BJ (cell line): Measurements from ENCODE around the gene MBD5. TPM values are rescaled to one million over a fixed set of nuclear protein-coding genes. Genes with fewer than 3 reads are reported as not detected.

Experiments used
- CTCF ChIA-PET: fragments of 350-600 bp; formaldehyde crosslinking; extraction: SDS; loops from one replicate; lab custom pipeline; 2021; ENCODE audit warnings: antibody characterized with exemption, inconsistent platforms; lab: Yijun Ruan, JAX
- POLR2A ChIA-PET: fragments of 300-600 bp; sonication (Branson Sonifier 250); formaldehyde crosslinking; extraction: SDS; loops from one replicate; lab custom pipeline; 2021; ENCODE audit warnings: antibody characterized with exemption; lab: Charles Lee
- DNase-seq: peaks from one replicate; pipeline ENCODE4 v3.0.0-alpha.2; 2011; ENCODE audit warnings: low read depth
- H3K27me3 ChIP-seq: 2 replicates; pipeline ENCODE4 v1.6.0; 2011; ENCODE audit warnings: low read length; ENCODE audit not compliant: control insufficient read depth, insufficient read depth
- H3K36me3 ChIP-seq: 2 replicates; pipeline ENCODE4 v1.5.1; 2011; ENCODE audit warnings: low read length; ENCODE audit not compliant: control insufficient read depth, insufficient read depth
- H3K4me3 ChIP-seq: 2 replicates; pipeline ENCODE4 v1.5.1; 2011; ENCODE audit warnings: low read depth, mild to moderate bottlenecking, control low read depth, low read length
- polyA plus RNA-seq: library from polyadenylated mRNA; depleted of rRNA; stranded (reverse); fragments of >200 nt; gene quantifications from 2 replicates; pipeline ENCODE4 v1.2.3, GENCODE V29; 2011
- TF ChIP-seq, protein P1 (sequence below): IDR thresholded peaks from 2 replicates; pipeline ENCODE4 v1.5.1; 2011; ENCODE audit warnings: low read depth, mild to moderate bottlenecking, control low read depth, inconsistent platforms, low read length, moderate library complexity; ENCODE audit not compliant: insufficient read depth

MBD5 gene
- polyA plus RNA-seq, 1 experiment: 20.4 TPM

DNA sequence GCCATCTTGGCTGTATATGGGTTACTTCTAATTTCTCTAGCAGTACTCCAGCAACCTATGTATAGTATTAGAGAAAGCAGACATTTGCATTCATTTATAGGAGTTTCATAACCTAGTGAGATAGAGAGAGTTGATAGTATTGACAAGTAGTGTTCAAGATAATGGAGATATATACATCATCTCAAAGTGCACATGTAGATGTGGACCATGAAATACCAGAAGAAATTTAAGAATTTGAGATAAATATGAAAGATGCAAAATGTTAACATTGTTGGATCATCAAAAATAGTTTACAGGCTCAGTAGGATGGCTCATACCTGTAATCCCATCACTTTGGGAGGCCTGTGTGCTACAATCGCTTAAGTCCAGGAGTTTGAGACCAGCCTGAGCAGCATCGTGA is 243.0 kb downstream of the MBD5 start:
- TF ChIP-seq, protein P1, sequence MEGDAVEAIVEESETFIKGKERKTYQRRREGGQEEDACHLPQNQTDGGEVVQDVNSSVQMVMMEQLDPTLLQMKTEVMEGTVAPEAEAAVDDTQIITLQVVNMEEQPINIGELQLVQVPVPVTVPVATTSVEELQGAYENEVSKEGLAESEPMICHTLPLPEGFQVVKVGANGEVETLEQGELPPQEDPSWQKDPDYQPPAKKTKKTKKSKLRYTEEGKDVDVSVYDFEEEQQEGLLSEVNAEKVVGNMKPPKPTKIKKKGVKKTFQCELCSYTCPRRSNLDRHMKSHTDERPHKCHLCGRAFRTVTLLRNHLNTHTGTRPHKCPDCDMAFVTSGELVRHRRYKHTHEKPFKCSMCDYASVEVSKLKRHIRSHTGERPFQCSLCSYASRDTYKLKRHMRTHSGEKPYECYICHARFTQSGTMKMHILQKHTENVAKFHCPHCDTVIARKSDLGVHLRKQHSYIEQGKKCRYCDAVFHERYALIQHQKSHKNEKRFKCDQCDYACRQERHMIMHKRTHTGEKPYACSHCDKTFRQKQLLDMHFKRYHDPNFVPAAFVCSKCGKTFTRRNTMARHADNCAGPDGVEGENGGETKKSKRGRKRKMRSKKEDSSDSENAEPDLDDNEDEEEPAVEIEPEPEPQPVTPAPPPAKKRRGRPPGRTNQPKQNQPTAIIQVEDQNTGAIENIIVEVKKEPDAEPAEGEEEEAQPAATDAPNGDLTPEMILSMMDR: no peak
- Histone ChIP-seq H3K36me3 (no peaks in the 10 kb centered on the region), H3K27me3 (no peaks in the 10 kb centered on the region), H3K4me3 (no peak overlapping the region)
- DNase-seq: no peak
- POLR2A ChIA-PET: no interaction called here
- CTCF ChIA-PET: no interaction called here

DNA sequence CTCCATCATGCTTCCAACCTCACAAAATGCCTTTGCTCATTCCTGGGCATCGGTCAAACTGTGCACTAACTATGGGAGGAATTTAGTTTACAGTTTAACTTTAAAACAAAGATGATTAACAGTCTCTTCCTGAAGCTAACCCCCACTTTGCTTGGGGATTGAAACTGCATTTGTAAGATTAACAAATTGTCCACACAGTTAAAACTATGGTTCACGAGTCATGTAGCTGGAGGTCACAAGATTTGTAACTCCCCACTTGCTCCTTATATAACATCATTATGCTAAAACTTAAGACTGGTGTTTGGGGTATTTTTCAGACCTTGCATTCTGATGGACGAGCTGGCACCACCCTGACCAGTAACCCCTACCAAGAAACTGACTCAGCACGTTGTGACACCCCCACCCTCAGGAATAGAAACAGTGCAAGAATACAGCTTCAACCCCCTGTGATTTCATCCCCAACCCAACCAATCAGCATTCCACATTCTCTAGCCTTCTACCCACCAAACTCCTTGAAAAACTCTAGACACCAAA is 252.3 kb downstream of the MBD5 start:
- POLR2A ChIA-PET: no interaction called here
- CTCF ChIA-PET: no interaction called here
- Histone ChIP-seq H3K4me3 (no peak overlapping the region), H3K36me3 (no peaks in the 10 kb centered on the region), H3K27me3 (no peaks in the 10 kb centered on the region)
- TF ChIP-seq, protein P1: no peak
- DNase-seq: no peak

DNA sequence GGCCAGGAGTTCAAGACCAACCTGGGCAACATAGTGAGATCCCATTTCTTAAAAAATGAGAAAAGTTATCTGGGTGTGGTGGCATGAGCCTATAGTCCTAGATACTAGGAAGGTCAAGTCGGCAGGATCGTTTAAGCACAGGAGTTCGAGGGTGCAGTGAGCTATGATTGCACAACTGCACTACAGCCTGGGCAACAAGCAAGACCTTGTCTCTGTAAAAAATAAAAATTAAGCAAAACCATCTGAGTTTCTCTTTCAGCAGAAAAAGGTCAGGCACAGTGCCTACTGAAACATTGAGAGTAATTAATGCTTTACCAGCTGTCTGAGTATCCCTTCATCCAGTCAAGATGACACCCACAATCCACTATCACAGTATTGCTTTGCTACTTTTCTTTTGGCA is 258.3 kb downstream of the MBD5 start:
- Histone ChIP-seq H3K36me3 (no peaks in the 10 kb centered on the region), H3K4me3 (no peak overlapping the region), H3K27me3 (no peaks in the 10 kb centered on the region)
- no peak for DNase-seq
- TF ChIP-seq, protein P1: no peak
- CTCF ChIA-PET: no interaction called here
- POLR2A ChIA-PET: no interaction called here

DNA sequence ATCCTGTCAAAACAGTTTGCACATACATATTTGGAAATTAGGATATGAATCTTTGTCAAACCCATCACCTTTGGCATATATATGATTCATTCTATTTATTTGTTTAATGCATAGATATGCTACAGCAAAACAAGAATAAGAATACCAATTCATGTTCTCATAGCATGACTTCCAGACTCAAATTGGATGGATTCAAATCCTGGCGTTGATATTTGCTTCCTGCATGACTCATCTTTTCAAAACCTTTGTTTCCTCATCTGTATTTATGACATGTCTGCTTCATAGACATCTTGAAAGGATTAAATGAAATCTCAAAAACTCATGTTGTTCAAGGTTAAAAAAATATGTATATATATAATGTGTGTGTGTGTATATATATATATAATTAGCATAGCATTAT is 261.3 kb downstream of the MBD5 start:
- H3K36me3 ChIP-seq: no peaks in the 10 kb centered on the region
- TF ChIP-seq, protein P1: no peak
- ChIA-PET CTCF (no interaction called here), POLR2A (no interaction called here)
- no peak overlapping the region for H3K4me3 ChIP-seq
- H3K27me3 ChIP-seq: no peaks in the 10 kb centered on the region
- no peak for DNase-seq

DNA sequence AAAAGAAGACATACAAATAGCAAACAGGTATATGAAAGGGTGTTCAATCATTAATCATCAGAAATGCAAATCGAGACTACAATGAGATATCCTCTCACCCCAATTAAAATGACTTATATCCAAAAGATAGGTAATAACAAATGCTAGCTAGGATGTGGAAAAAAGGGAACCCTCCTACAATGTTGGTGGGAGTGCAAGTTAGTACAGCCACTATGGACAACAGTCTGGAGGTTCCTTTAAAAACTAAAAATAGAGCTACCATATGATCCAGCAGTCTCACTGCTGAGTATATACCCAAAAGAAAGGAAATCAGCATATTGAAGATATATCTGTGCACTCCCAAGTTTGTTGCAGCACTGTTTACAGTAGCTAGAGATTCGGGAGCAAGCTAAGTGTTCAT is 271.5 kb downstream of the MBD5 start:
- ChIA-PET CTCF (interaction anchor here (1.1 kb wide), 1 partner anchor 11 kb away, joined by 3 read pairs; no protein-coding TSS in a partner anchor), POLR2A (no interaction called here)
- H3K4me3 ChIP-seq: no peak overlapping the region
- TF ChIP-seq, protein P1: no peak
- no peak for DNase-seq
- no peaks in the 10 kb centered on the region for H3K36me3 ChIP-seq
- H3K27me3 ChIP-seq: no peaks in the 10 kb centered on the region
